Cardiac fibroblast (primary cell): Measurements from ENCODE around the gene MAGEA4.

Experiments
- DNase-seq, 2 donors: peaks; one replicate each; pipeline versions ENCODE4 v3.0.0 to v3.0.0-alpha.2; 2010; ENCODE audit warnings: low read depth in 2 of 2
- H3K4me3 ChIP-seq, 2 donors: replicated peaks in 1 of 2; 1 replicate in 1 of 2; 2 replicates in 1 of 2; pipeline ENCODE4 v1.5.1; 2011; ENCODE audit warnings: low read depth in 2 of 2, low read length in 2 of 2, mild to moderate bottlenecking in 2 of 2, moderate library complexity in 1 of 2
- CTCF ChIP-seq: IDR thresholded peaks from one replicate; pipeline ENCODE4 v1.5.1; 2011; ENCODE audit warnings: low read depth, mild to moderate bottlenecking, low read length, inconsistent platforms

The MAGEA4 gene

GRCh38 chrX:151973851-151974335 is 61.2 kb downstream of the MAGEA4 start:
- TF ChIP-seq CTCF, result no peak
- peak overlapping the region; percentile 66 to 75 for H3K4me3 ChIP-seq
- DNase-seq, result peak; percentile 29 to 37
